HG02973 (cell line): ENCODE measurements around the gene P2RX2.

Source experiments
- ATAC-seq: cut with Tn5 transposase; IDR thresholded peaks from one replicate; pipeline ENCODE4 v1.9.1; 2021; ENCODE audit warnings: moderate library complexity; ENCODE audit not compliant: unreplicated experiment

The P2RX2 gene

GRCh38 chr12:132660052-132660451 lies 41.5 kb downstream of the P2RX2 start:
- ATAC-seq: no peak

DNA sequence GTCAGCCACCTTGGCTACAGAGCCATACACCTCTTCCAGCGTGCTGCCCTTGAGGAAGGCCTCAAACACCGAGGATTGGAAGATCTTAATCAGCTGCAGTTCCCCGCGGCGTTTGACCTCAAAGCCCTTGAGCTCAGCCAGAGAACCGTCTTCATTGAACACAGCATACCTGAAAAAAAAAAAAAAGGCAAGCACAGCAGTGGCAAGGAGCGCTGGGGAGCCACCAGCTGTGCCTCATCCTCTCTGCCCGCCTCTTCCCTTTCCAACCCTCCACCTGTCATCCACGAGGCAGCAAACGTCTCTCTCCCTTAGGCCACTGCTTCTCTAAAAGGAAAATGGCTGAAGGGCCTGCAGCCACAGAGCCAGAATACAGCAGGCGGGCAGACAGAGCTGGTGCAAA lies 42.4 kb downstream of the P2RX2 start:
- no peak for ATAC-seq

GRCh38 chr12:132661972-132662371 lies 43.4 kb downstream of the P2RX2 start:
- ATAC-seq: no peak

DNA sequence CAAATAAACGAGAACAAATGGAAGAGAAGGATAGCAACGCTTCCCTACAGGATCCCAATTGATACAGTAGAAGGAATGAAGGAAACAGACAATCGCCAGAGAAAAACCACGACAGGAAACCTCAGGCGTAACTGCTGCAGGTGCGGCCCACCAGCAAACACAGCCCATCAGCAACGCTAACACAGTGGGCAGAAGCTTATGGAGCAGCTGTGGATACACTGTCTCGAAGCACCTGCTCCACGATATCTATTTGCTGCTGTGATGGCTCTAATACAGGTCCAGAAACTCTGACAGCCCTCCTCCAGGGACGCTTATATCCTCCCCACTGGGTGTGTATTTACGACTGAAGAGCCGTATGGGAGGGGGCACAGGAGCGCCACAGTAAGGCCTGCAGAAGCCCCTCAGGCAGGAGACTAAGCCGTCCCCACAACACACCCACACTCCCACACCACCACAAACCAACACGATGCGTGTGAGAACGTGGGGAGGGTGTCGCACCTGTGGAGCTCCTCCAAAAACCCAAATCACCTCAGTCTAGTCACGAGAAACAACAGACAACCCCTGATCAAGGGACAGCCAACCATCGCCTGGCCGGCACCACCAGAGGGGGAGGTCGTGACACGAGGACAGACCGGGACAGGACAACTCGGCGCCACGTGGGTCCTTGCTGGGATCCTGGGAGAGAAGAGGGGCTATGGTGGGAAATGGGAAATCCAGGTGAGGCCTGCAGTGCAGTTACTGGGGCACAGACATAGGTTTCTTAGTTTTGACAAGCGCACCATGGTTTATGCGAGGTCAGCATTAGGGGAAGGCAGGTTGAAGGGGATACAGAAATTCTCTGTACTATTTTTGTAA lies 44.6 kb downstream of the P2RX2 start:
- no peak for ATAC-seq

DNA sequence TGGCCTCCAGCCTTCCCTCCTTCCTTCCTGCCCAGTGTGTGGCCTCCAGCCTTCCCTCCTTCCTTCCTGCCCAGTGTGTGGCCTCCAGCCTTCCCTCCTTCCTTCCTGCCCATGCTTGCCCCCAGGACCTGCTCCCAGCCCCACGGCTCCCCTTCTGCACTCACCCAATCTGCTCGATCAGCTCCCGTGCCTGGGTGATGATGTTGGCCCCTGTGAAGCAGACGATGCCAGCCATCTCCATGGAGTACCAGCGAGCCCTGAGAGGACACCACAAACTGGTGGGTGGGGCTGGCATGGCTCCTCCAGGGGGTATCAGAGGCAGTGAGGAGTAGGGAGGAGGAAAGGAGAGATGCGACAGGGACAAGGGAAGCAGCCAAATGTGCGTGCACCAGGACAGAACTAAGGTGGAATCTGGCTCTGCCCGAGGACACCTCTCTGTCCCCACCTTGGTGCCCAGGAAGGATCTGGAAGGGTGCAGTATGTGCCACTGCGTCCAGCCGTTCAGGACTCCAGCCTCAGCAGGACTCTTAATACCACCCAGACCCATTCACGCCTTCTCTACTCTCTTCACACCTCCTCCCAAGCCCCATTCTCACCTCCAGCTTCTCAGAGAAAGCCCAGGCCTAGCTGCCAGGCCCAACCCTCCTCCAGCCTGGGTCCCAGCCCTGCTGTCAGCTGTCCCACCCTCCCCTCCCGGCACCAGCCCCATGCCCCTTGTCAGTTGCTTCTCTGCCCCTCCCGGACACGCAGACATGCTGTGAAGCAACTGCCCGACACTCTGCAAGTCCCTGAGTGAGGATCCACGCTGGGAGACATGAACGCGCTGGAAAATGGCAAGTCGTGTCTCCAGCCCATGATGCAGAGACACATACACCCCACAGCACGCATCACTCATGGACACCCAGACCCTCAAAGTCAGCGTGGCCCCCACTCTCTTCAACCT lies 45.9 kb downstream of the P2RX2 start:
- no peak for ATAC-seq

- ATAC-seq: no peak
Measured at GRCh38 chr12:132665149-132665491, 46.5 kb downstream of the P2RX2 start.

DNA sequence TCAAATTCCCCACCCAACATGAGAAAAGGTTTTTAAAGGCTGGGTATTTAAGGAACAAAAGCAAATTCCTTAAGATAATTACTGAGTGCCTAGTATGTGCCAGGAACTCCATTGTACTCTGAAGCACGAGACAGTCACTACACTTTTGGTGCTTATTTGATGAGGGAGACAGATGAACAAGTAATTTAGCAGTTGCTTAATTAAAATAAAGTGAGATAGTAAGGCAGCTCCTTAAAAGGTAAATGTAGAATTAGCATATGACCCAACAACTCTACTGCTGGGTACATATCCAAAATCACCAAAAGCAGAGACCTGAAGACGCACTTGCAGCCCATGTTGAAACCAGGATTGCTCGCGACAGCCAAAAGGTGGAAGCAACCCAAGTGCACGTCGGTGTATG lies 47.2 kb downstream of the P2RX2 start:
- no peak for ATAC-seq

- no peak for ATAC-seq
Measured at GRCh38 chr12:132668191-132669088, 49.9 kb downstream of the P2RX2 start.

GRCh38 chr12:132669166-132669879 lies 50.7 kb downstream of the P2RX2 start:
- no peak for ATAC-seq
